Upper lobe of left lung (tissue), 6 donors: ENCODE results near the gene ARHGAP35. TPM values are rescaled to one million over a fixed set of nuclear protein-coding genes. Genes with fewer than 3 reads are reported as not detected.

Experiments used
- ATAC-seq, 2 donors: fragments of 200-7000 bp; cut with Tn5 transposase; one replicate each; pipeline ENCODE4 v1.9.1; 2022; ENCODE audit warnings: mild to moderate bottlenecking in 2 of 2, moderate library complexity in 2 of 2; ENCODE audit not compliant: low FRiP score in 2 of 2
- DNase-seq, 2 donors: peaks; one replicate each; pipeline ENCODE4 v3.0.0-alpha.2; 2019 to 2020
- H3K27ac ChIP-seq, 4 donors: fragments of 200-600 bp; sonication (generic); one replicate each; pipeline ENCODE4 v1.5.1; 2016 to 2019
- H3K27me3 ChIP-seq, 4 donors: fragments of 200-600 bp; sonication (generic); one replicate each; pipeline ENCODE4 v1.5.1; 2017 to 2019
- H3K36me3 ChIP-seq, 4 donors: fragments of 200-600 bp; sonication (generic); one replicate each; pipeline ENCODE4 v1.5.1; 2016 to 2019
- H3K4me1 ChIP-seq, 4 donors: fragments of 200-600 bp; sonication (generic); one replicate each; pipeline ENCODE4 v1.5.1; 2018 to 2019
- H3K4me3 ChIP-seq, 4 donors: fragments of 200-600 bp; sonication (generic); one replicate each; pipeline ENCODE4 v1.5.1; 2017 to 2019; ENCODE audit warnings: mild to moderate bottlenecking in 2 of 4, moderate library complexity in 1 of 4
- H3K9me3 ChIP-seq, 4 donors: fragments of 200-600 bp; sonication (generic); one replicate each; pipeline ENCODE4 v1.5.1; 2018 to 2019
- CTCF ChIP-seq, 6 experiments: fragments of 450-650 bp in 4 of 6; fragments of 200-600 bp in 2 of 6; sonication (generic) in 2 of 6; IDR thresholded peaks; one replicate each; pipeline ENCODE4 v1.5.1; 2016 to 2019; ENCODE audit warnings: antibody characterized with exemption in 6 of 6
- EP300 ChIP-seq, 4 donors: sonication (generic); formaldehyde crosslinking; IDR thresholded peaks; one replicate each; pipeline ENCODE4 v1.5.1; 2017; ENCODE audit warnings: antibody characterized with exemption in 4 of 4, control low read depth in 2 of 4
- POLR2A ChIP-seq, 4 donors: fragments of 450-650 bp; IDR thresholded peaks; one replicate each; pipeline ENCODE4 v1.5.1; 2016 to 2017; ENCODE audit warnings: antibody characterized with exemption in 4 of 4, mild to moderate bottlenecking in 2 of 4
- POLR2AphosphoS5 ChIP-seq, 2 donors: sonication (generic); formaldehyde crosslinking; IDR thresholded peaks; one replicate each; pipeline ENCODE4 v1.5.1; 2017; ENCODE audit warnings: antibody characterized with exemption in 2 of 2
- WGBS, 2 donors: methylation state at CpG; one replicate each; pipeline ENCODE4 v1.1.5; 2017 to 2018; 5-methylcytosine and 5-hydroxymethylcytosine counted together
- total RNA-seq, 6 donors: library from RNA; depleted of rRNA in 4 of 6; stranded (reverse); fragments of >200 nt in 4 of 6; gene quantifications; one replicate each; pipeline versions ENCODE4 v1.1.0 to v1.2.1, GENCODE V29; 2016 to 2021
- donor health status: DM: no; HTN: no; CAD: no; lungs with moderate emphysema.
- donor health status: DM: no; HTN: yes; CAD: no; lungs with severe emphysema.

ARHGAP35 gene
- total RNA-seq, 6 donors from 2014 or later = 56.0 to 80.6 (median 65.7) TPM

- Histone ChIP-seq H3K4me1 (peaks cover 57 to 79% (median 68%) of the 10 kb centered on the region in 4 donors), H3K4me3 (peak overlapping the region in 3 of 4 donors; percentile 73 to 87 (median 83)), H3K27me3 (no peaks in the 10 kb centered on the region), H3K36me3 (no peaks in the 10 kb centered on the region), H3K9me3 (no peaks in the 10 kb centered on the region), H3K27ac (peak overlapping the region; percentile 65 to 96 (median 93))
- WGBS, 2 donors = 28 to 50% methylated on average over 4 of the region's 4 CpGs
- no peak for ATAC-seq
- no peak for TF ChIP-seq POLR2A (IDR thresholded peaks at IDR 0.05)
- no peak for DNase-seq
These were observed 2.3 kb downstream of the ARHGAP35 start for GRCh38 chr19:46862974-46863632.

- Histone ChIP-seq H3K9me3 (no peaks in the 10 kb centered on the region), H3K4me3 (peak overlapping the region in 3 of 4 donors; percentile 73 to 87 (median 83)), H3K36me3 (no peaks in the 10 kb centered on the region), H3K27me3 (no peaks in the 10 kb centered on the region), H3K27ac (peak overlapping the region; percentile 65 to 96 (median 93)), H3K4me1 (peaks cover 60 to 84% (median 72%) of the 10 kb centered on the region in 4 donors)
- 34 to 38% methylated on average over 5 to 6 of the region's 6 CpGs for WGBS, 2 donors
- TF ChIP-seq CTCF (IDR thresholded peaks at IDR 0.05) = no peak
- TF ChIP-seq POLR2AphosphoS5 (IDR thresholded peaks at IDR 0.05) = no peak
- TF ChIP-seq EP300 (IDR thresholded peaks at IDR 0.05) = no peak
- peak in 1 of 4 donors; percentile 18 for TF ChIP-seq POLR2A (IDR thresholded peaks at IDR 0.05)
- ATAC-seq (peak in 1 of 2 donors; percentile 74), DNase-seq (peak in 1 of 2 donors; percentile 79)
These were observed 3.2 kb downstream of the ARHGAP35 start for GRCh38 chr19:46863818-46864629.

- DNase-seq = no peak
- no peaks in the 10 kb centered on the region for H3K36me3 ChIP-seq
- peak overlapping the region; percentile 47 to 60 (median 54) for H3K27ac ChIP-seq
- peaks cover 55 to 72% (median 65%) of the 10 kb centered on the region in 4 donors for H3K4me1 ChIP-seq
- TF ChIP-seq CTCF (IDR thresholded peaks at IDR 0.05) = no peak
- no peak for TF ChIP-seq POLR2A (IDR thresholded peaks at IDR 0.05)
- no peak for TF ChIP-seq EP300 (IDR thresholded peaks at IDR 0.05)
- no peak for TF ChIP-seq POLR2AphosphoS5 (IDR thresholded peaks at IDR 0.05)
- ATAC-seq = no peak
- H3K4me3 ChIP-seq = no peak overlapping the region
- H3K27me3 ChIP-seq = no peaks in the 10 kb centered on the region
- 32 to 39% methylated on average over 3 of the region's 3 CpGs for WGBS, 2 donors
- H3K9me3 ChIP-seq = no peaks in the 10 kb centered on the region
These were observed 5.8 kb downstream of the ARHGAP35 start for GRCh38 chr19:46866407-46867136.

- Histone ChIP-seq H3K27me3 (no peaks in the 10 kb centered on the region), H3K4me3 (no peak overlapping the region), H3K4me1 (peaks cover 51 to 66% (median 60%) of the 10 kb centered on the region in 4 donors), H3K9me3 (no peaks in the 10 kb centered on the region), H3K27ac (peak overlapping the region in 3 of 4 donors; percentile 6 to 60 (median 58)), H3K36me3 (no peaks in the 10 kb centered on the region)
- DNase-seq (no peak), ATAC-seq (no peak)
- TF ChIP-seq POLR2AphosphoS5 (IDR thresholded peaks at IDR 0.05) (no peak), POLR2A (IDR thresholded peaks at IDR 0.05) (no peak), CTCF (IDR thresholded peaks at IDR 0.05) (no peak), EP300 (IDR thresholded peaks at IDR 0.05) (no peak)
- 46 to 51% methylated on average over 3 of the region's 3 CpGs for WGBS, 2 donors
These were observed 6.4 kb downstream of the ARHGAP35 start for GRCh38 chr19:46867170-46867569.
